Neural cell (in vitro differentiated cells): ENCODE data around the gene SLC9A3.

Source experiments
- CTCF ChIP-seq: fragments of 450-650 bp; IDR thresholded peaks from 2 replicates; pipeline ENCODE4 v1.5.1; 2014; ENCODE audit warnings: antibody characterized with exemption, mild to moderate bottlenecking, moderate library complexity; ENCODE audit not compliant: poor library complexity, severe bottlenecking
- EP300 ChIP-seq: fragments of 450-650 bp; conservative IDR thresholded peaks from 2 replicates; pipeline ENCODE4 v1.6.1; 2014; ENCODE audit warnings: antibody characterized with exemption, mild to moderate bottlenecking, moderate library complexity; ENCODE audit not compliant: poor library complexity, severe bottlenecking
- EZH2 ChIP-seq: fragments of 200-600, 300-800 bp; shearing (Covaris generic), sonication (generic); IDR thresholded peaks from 2 replicates; pipeline ENCODE4 v1.6.1; 2014; ENCODE audit warnings: antibody characterized with exemption, low read length, borderline replicate concordance, mild to moderate bottlenecking; ENCODE audit not compliant: insufficient read depth, poor library complexity, severe bottlenecking
- POLR2AphosphoS5 ChIP-seq: IDR thresholded peaks from 2 replicates; pipeline ENCODE4 v1.6.1; 2012
- RAD21 ChIP-seq: fragments of 450-650 bp; conservative IDR thresholded peaks from 2 replicates; pipeline ENCODE4 v1.6.1; 2014; ENCODE audit warnings: antibody characterized with exemption, mild to moderate bottlenecking, moderate library complexity
- REST ChIP-seq: IDR thresholded peaks from 2 replicates; pipeline ENCODE4 v1.6.1; 2012; ENCODE audit warnings: borderline replicate concordance

- TF ChIP-seq REST (no peak), CTCF (no peak), EP300 (no peak), RAD21 (no peak), EZH2 (no peak), POLR2AphosphoS5 (no peak)
Observed at GRCh38 chr5:516338-516925, 7.8 kb downstream of the SLC9A3 start.
